Measurements from ENCODE around the gene PRKAG1. TPM values are rescaled to one million over a fixed set of nuclear protein-coding genes. Genes with fewer than 3 reads are reported as not detected.

Gene PRKAG1
- total RNA-seq, 1 donor from 2014 or later = 33.2 TPM

- no peak for DNase-seq
These were observed 9.6 kb downstream of the PRKAG1 start for GRCh38 chr12:49008943-49009342.

- no peak for DNase-seq
These were observed 18.2 kb downstream of the PRKAG1 start for GRCh38 chr12:49000346-49000745.

GRCh38 chr12:48999371-49000131 is 19.0 kb downstream of the PRKAG1 start, which contains the start of gene DDN:
DDN (minus strand) TSS chr12:48999375; CDS start chr12:48999287, 88 bp downstream.
- DNase-seq = no peak

- DNase-seq = no peak
These were observed 19.9 kb downstream of the PRKAG1 start for GRCh38 chr12:48998497-48999353.

GRCh38 chr12:48997719-48998496 is 20.7 kb downstream of the PRKAG1 start:
- DNase-seq = no peak

GRCh38 chr12:48996794-48997718 is 21.5 kb downstream of the PRKAG1 start:
- DNase-seq = peak; percentile 49

GRCh38 chr12:48995086-48995879 is 23.3 kb downstream of the PRKAG1 start:
- peak; percentile 54 for DNase-seq

GRCh38 chr12:48994224-48995085 is 24.1 kb downstream of the PRKAG1 start:
- DNase-seq = no peak

GRCh38 chr12:48993787-48994186 is 24.8 kb downstream of the PRKAG1 start:
- DNase-seq = no peak

- no peak for DNase-seq
These were observed 27.1 kb downstream of the PRKAG1 start for GRCh38 chr12:48991247-48992050.

GRCh38 chr12:48990552-48990951 is 28.0 kb downstream of the PRKAG1 start:
- no peak for DNase-seq

- DNase-seq = no peak
These were observed 30.4 kb downstream of the PRKAG1 start for GRCh38 chr12:48988030-48988649.

- no peak for DNase-seq
These were observed 31.8 kb downstream of the PRKAG1 start for GRCh38 chr12:48986720-48987291.

GRCh38 chr12:48985901-48986300 is 32.7 kb downstream of the PRKAG1 start:
- no peak for DNase-seq

GRCh38 chr12:48985475-48985897 is 33.1 kb downstream of the PRKAG1 start:
- no peak for DNase-seq

GRCh38 chr12:48982397-48983080 is 36.0 kb downstream of the PRKAG1 start:
- DNase-seq = no peak

GRCh38 chr12:48981757-48982157 is 36.8 kb downstream of the PRKAG1 start:
- DNase-seq = no peak

Data from skin of body (tissue), 2 donors.